Upper lobe of left lung (tissue), 6 donors: ENCODE data around the gene SLC52A1. TPM values are rescaled to one million over a fixed set of nuclear protein-coding genes. Genes with fewer than 3 reads are reported as not detected.

ENCODE experiments used
- ATAC-seq, 2 donors: fragments of 200-7000 bp; cut with Tn5 transposase; one replicate each; pipeline ENCODE4 v1.9.1; 2022; ENCODE audit warnings: mild to moderate bottlenecking in 2 of 2, moderate library complexity in 2 of 2; ENCODE audit not compliant: low FRiP score in 2 of 2
- DNase-seq, 2 donors: peaks; one replicate each; pipeline ENCODE4 v3.0.0-alpha.2; 2019 to 2020
- H3K27ac ChIP-seq, 4 donors: fragments of 200-600 bp; sonication (generic); one replicate each; pipeline ENCODE4 v1.5.1; 2016 to 2019
- H3K27me3 ChIP-seq, 4 donors: fragments of 200-600 bp; sonication (generic); one replicate each; pipeline ENCODE4 v1.5.1; 2017 to 2019
- H3K36me3 ChIP-seq, 4 donors: fragments of 200-600 bp; sonication (generic); one replicate each; pipeline ENCODE4 v1.5.1; 2016 to 2019
- H3K4me1 ChIP-seq, 4 donors: fragments of 200-600 bp; sonication (generic); one replicate each; pipeline ENCODE4 v1.5.1; 2018 to 2019
- H3K4me3 ChIP-seq, 4 donors: fragments of 200-600 bp; sonication (generic); one replicate each; pipeline ENCODE4 v1.5.1; 2017 to 2019; ENCODE audit warnings: mild to moderate bottlenecking in 2 of 4, moderate library complexity in 1 of 4
- H3K9me3 ChIP-seq, 4 donors: fragments of 200-600 bp; sonication (generic); one replicate each; pipeline ENCODE4 v1.5.1; 2018 to 2019
- EP300 ChIP-seq, 4 donors: sonication (generic); formaldehyde crosslinking; IDR thresholded peaks; one replicate each; pipeline ENCODE4 v1.5.1; 2017; ENCODE audit warnings: antibody characterized with exemption in 4 of 4, control low read depth in 2 of 4
- POLR2A ChIP-seq, 4 donors: fragments of 450-650 bp; IDR thresholded peaks; one replicate each; pipeline ENCODE4 v1.5.1; 2016 to 2017; ENCODE audit warnings: antibody characterized with exemption in 4 of 4, mild to moderate bottlenecking in 2 of 4
- POLR2AphosphoS5 ChIP-seq, 2 donors: sonication (generic); formaldehyde crosslinking; IDR thresholded peaks; one replicate each; pipeline ENCODE4 v1.5.1; 2017; ENCODE audit warnings: antibody characterized with exemption in 2 of 2
- WGBS, 2 donors: methylation state at CpG; one replicate each; pipeline ENCODE4 v1.1.5; 2017 to 2018; 5-methylcytosine and 5-hydroxymethylcytosine counted together
- total RNA-seq, 6 donors: library from RNA; depleted of rRNA in 4 of 6; stranded (reverse); fragments of >200 nt in 4 of 6; gene quantifications; one replicate each; pipeline versions ENCODE4 v1.1.0 to v1.2.1, GENCODE V29; 2016 to 2021
- TF ChIP-seq, protein P1 (sequence below), 6 experiments: fragments of 450-650 bp in 4 of 6; fragments of 200-600 bp in 2 of 6; sonication (generic) in 2 of 6; IDR thresholded peaks; one replicate each; pipeline ENCODE4 v1.5.1; 2016 to 2019; ENCODE audit warnings: antibody characterized with exemption in 6 of 6
- donor health status: DM: no; HTN: no; CAD: no; lungs with moderate emphysema.
- donor health status: DM: no; HTN: yes; CAD: no; lungs with severe emphysema.

SLC52A1 gene
- total RNA-seq, 6 donors from 2014 or later, result 0.15 to 4.0 (median 0.82) TPM

DNA sequence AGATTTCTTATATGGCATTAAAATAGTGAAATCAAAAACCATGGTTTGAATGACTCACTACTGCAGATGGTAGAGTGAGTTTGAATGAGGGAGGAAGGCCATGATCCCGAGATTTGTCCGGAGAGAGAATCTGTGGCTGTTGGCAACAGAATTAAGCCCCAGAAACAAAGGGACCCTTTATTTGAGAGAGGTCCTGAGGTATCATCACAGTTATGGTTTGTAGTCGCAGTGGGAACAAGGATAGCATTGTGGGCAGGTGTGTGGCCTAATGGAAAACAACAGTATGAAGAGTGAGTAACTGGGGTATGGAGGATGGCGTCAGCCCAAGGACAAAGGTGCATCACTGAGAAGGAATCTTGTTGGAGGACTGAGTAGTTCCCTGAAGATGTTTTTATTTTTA lies 34.5 kb upstream of the SLC52A1 start:
- no peaks in the 10 kb centered on the region for H3K9me3 ChIP-seq
- H3K36me3 ChIP-seq, result no peaks in the 10 kb centered on the region
- 91 to 96% methylated on average over 4 of the region's 4 CpGs for WGBS, 2 donors
- no peak for TF ChIP-seq POLR2A (IDR thresholded peaks at IDR 0.05)
- TF ChIP-seq POLR2AphosphoS5 (IDR thresholded peaks at IDR 0.05), result no peak
- TF ChIP-seq EP300 (IDR thresholded peaks at IDR 0.05), result no peak
- TF ChIP-seq, protein P1, sequence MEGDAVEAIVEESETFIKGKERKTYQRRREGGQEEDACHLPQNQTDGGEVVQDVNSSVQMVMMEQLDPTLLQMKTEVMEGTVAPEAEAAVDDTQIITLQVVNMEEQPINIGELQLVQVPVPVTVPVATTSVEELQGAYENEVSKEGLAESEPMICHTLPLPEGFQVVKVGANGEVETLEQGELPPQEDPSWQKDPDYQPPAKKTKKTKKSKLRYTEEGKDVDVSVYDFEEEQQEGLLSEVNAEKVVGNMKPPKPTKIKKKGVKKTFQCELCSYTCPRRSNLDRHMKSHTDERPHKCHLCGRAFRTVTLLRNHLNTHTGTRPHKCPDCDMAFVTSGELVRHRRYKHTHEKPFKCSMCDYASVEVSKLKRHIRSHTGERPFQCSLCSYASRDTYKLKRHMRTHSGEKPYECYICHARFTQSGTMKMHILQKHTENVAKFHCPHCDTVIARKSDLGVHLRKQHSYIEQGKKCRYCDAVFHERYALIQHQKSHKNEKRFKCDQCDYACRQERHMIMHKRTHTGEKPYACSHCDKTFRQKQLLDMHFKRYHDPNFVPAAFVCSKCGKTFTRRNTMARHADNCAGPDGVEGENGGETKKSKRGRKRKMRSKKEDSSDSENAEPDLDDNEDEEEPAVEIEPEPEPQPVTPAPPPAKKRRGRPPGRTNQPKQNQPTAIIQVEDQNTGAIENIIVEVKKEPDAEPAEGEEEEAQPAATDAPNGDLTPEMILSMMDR (IDR thresholded peaks at IDR 0.05), result no peak
- no peaks in the 10 kb centered on the region for H3K4me1 ChIP-seq
- no peaks in the 10 kb centered on the region for H3K27me3 ChIP-seq
- DNase-seq (no peak), ATAC-seq (no peak)
- H3K27ac ChIP-seq, result no peak overlapping the region
- H3K4me3 ChIP-seq, result no peak overlapping the region

DNA sequence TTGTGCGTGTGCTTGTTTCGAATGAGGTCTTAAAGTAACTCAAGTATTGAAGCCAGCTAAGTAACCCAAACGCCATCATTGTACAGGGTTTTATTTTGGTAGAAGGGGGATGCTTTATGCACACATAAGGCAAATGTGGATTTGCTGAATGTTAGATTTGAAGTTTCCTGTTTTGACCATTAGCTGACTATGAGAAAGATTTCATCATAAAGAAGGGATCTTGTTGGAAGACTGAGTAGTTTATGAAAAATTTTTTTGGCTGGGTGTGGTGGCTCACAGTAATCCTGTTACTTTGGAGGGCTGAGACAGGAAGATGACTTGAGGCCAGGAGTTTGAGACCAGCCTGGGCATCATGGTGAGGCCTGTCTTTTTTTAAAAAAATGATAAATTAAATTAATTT lies 33.0 kb upstream of the SLC52A1 start:
- no peaks in the 10 kb centered on the region for H3K9me3 ChIP-seq
- no peak for DNase-seq
- H3K36me3 ChIP-seq, result no peaks in the 10 kb centered on the region
- 88 to 89% methylated on average over 3 of the region's 3 CpGs for WGBS, 2 donors
- no peak overlapping the region for H3K27ac ChIP-seq
- H3K4me1 ChIP-seq, result no peaks in the 10 kb centered on the region
- ATAC-seq, result no peak
- TF ChIP-seq EP300 (IDR thresholded peaks at IDR 0.05) (no peak), POLR2A (IDR thresholded peaks at IDR 0.05) (no peak), POLR2AphosphoS5 (IDR thresholded peaks at IDR 0.05) (no peak)
- TF ChIP-seq, protein P1 (IDR thresholded peaks at IDR 0.05), result no peak
- no peak overlapping the region for H3K4me3 ChIP-seq
- H3K27me3 ChIP-seq, result no peaks in the 10 kb centered on the region

DNA sequence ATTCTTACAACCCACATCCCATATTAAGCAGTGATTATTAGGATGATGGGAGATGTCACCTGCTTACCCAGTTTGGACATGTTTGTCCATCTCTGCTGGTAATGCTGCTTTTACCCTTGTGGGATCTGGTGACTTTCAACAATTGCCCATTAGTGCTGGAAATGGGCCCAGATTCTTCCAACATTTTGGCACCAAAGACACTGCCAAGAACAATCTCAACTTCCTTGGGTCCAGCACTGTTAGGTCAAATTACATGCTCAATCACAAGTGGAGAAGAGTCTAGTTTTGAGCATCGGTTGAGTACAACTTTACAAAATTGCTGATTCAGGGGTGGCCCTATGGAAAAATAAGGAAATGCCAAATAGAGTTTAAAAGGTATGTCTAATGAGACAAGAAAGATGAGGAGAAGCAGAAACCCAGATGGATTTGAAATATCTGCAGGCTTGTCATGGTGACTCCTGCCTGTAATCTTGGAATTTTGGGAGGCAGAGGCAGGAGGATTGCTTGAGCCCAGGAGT lies 30.1 kb upstream of the SLC52A1 start:
- no peaks in the 10 kb centered on the region for H3K4me1 ChIP-seq
- no peaks in the 10 kb centered on the region for H3K36me3 ChIP-seq
- TF ChIP-seq, protein P1 (IDR thresholded peaks at IDR 0.05), result no peak
- no peak for TF ChIP-seq POLR2A (IDR thresholded peaks at IDR 0.05)
- no peak for TF ChIP-seq EP300 (IDR thresholded peaks at IDR 0.05)
- no peak for TF ChIP-seq POLR2AphosphoS5 (IDR thresholded peaks at IDR 0.05)
- ATAC-seq (no peak), DNase-seq (no peak)
- no peak overlapping the region for H3K27ac ChIP-seq
- H3K27me3 ChIP-seq, result no peaks in the 10 kb centered on the region
- 40 to 41% methylated on average over 1 of the region's 1 CpG for WGBS, 2 donors
- no peaks in the 10 kb centered on the region for H3K9me3 ChIP-seq
- H3K4me3 ChIP-seq, result no peak overlapping the region

DNA sequence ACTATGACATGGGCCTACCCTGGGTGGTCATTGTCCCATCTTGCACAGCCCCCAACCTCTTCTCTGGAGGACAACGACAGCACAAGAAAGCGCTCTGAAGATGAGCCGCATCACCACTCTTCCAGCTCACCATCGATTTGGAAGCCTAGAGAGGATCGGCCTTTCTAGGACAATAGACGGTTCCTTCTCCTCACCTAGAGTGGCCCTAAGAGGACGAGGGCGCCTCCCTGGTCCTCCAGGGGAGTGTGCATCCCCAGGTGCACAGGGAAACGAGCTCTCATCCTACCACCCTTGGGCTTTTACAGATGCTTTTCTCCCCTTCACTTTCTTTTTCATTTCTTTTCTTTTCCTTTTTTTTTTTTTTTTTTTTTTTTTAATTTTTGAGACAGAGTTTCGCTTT lies 20.3 kb upstream of the SLC52A1 start:
- Histone ChIP-seq H3K36me3 (no peaks in the 10 kb centered on the region), H3K4me1 (no peaks in the 10 kb centered on the region), H3K27ac (no peak overlapping the region), H3K27me3 (no peaks in the 10 kb centered on the region), H3K4me3 (no peak overlapping the region), H3K9me3 (no peaks in the 10 kb centered on the region)
- TF ChIP-seq POLR2AphosphoS5 (IDR thresholded peaks at IDR 0.05), result no peak
- TF ChIP-seq EP300 (IDR thresholded peaks at IDR 0.05), result no peak
- TF ChIP-seq POLR2A (IDR thresholded peaks at IDR 0.05), result no peak
- TF ChIP-seq, protein P1 (IDR thresholded peaks at IDR 0.05), result no peak
- no peak for DNase-seq
- WGBS, 2 donors, result 91 to 94% methylated on average over 9 to 10 of the region's 10 CpGs
- ATAC-seq, result no peak

DNA sequence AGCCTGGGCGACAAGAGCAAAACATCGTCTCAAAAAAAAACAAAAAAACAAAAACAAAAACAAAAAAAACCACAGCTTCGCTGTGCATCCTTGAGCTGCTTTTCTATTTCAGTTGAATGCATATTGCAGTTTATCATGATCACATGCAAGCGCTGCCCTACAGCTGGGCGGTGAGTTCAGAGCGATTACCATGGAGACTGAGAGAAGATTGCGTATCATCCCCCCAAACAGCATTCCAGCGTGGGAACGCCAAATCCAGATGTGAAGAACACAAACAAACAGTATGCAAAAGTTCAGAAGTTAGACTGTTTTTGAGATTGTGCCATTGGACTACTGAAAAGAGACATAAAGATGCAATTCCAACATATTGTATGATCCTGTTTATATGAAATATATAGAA lies 15.1 kb upstream of the SLC52A1 start:
- H3K27ac ChIP-seq, result peak overlapping the region in 2 of 4 donors; percentile 65 to 73
- no peak for DNase-seq
- H3K9me3 ChIP-seq, result no peaks in the 10 kb centered on the region
- H3K27me3 ChIP-seq, result no peaks in the 10 kb centered on the region
- peaks cover 5 to 9% (median 6%) of the 10 kb centered on the region in 4 donors for H3K4me1 ChIP-seq
- no peak overlapping the region for H3K4me3 ChIP-seq
- no peak for ATAC-seq
- no peaks in the 10 kb centered on the region for H3K36me3 ChIP-seq
- no peak for TF ChIP-seq POLR2A (IDR thresholded peaks at IDR 0.05)
- TF ChIP-seq EP300 (IDR thresholded peaks at IDR 0.05), result no peak
- TF ChIP-seq, protein P1 (IDR thresholded peaks at IDR 0.05), result no peak
- TF ChIP-seq POLR2AphosphoS5 (IDR thresholded peaks at IDR 0.05), result no peak
- 67 to 75% methylated on average over 9 of the region's 9 CpGs for WGBS, 2 donors
